CD1c-positive myeloid dendritic cell (primary cell): ENCODE results near the gene KLK10.
"Not testable (repeated sequence)": the region's sequence is repeated elsewhere in the genome, so short reads cannot be mapped to it uniquely, and the experiment has no call there.

Source experiments
- DNase-seq: peaks from one replicate; pipeline ENCODE4 v3.0.0-alpha.2; 2016; ENCODE audit errors: extremely low spot score

The KLK10 gene

DNA sequence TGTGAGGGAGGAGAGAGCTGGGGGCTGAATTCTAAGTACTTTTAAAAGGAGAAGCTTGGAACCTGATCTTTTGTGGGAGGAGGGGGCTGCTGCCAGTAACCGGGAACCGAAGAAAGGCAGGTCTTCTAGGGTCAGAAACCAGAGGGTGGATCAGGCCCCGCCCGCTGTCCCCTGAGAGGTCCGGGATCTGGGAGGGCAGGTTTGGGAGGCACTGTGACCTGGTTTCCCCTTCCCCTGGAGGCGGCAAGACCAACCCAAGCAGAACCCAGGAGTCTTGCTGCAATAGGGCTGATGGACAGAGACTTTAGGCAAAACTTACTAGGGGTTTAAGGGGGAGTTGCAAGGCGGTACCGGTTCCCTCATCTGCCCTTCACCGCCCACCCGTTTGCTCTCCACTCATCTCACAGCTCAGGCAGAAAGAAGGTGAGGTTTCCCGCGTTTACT, 17.4 kb downstream of the KLK10 start:
- no peak for DNase-seq

DNA sequence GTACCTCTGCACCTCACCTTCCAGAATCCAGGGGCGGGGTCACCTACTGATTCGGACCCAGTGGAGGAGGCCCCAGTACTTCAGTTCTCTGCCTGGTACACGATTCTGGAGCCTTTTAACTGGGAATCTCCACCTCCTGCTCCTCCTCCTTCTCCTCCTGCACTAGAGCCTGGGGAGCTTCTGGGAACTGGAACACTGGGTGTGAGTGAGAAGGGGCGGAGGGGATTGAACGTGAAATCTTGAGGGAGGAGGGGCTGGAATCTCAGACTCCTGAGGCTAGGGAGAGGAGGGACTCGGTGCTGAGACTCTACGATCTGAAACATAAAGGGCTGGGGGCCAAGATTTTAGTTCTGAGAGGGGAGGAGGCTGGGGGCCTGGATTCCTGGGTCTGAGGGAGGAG, 18.0 kb downstream of the KLK10 start, which contains the start of gene KLK8:
TSS of gene KLK8 (minus strand) at position 90 of the 400 bp plus-strand sequence. CDS start 437 bp downstream, outside the sequence.
- DNase-seq = no peak

DNA sequence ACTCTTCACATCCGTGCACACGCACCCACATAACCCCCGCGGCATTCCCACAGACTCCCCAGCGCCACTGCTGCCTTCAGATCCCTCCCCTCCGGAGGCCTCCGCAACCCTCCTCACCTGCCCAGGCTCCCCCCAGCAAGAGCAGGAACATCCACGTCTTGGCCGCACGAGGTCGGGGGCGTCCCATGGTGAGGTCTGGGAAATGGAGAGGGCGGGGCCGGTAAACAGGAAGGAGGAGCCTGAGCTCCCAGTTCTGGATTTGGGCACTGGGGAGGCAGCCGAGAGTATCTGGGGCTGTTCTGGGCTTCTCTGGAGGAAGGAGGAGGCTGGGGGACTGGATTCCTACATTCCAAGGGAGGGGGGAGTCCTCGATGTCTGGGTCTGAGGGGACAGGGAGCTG, 18.5 kb downstream of the KLK10 start:
- no peak for DNase-seq

DNA sequence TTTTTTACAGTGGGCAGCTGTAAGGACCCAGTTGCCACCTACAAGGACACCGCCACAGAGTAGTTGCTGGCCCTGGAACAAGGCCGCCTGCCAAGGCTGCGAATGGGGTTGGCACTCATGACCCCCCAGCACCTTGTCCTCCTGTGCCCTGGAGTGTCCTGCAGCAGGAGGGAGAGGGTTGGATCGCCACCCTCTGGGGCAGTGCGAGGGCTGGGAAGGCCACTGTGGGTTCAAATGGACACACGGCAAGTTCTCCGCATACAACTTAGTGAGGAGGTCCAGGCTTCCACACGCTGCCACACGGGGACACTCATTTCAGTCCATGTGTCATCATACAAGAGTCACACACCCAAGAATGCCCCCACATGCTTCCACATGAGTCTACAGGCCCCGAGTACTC, 19.1 kb downstream of the KLK10 start:
- DNase-seq = no peak

DNA sequence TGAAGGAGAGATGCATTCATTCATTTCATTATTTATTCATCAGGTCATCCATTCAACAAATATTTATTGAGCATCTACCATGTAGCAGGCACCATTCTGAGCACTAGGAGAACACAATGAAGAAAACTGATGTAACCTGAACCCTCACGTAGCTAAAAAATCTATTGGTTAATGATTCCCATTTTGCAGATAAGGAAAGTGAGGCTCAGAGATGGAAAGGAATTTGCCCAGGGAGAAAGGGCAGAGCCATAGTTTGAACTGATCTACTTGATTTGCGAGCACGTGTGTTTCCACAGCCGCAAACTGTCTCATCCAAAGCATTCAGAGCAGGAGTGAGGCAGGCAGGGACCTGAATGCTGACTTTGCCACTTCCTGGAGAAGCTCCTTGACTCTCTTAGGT, 20.8 kb downstream of the KLK10 start:
- no peak for DNase-seq

DNA sequence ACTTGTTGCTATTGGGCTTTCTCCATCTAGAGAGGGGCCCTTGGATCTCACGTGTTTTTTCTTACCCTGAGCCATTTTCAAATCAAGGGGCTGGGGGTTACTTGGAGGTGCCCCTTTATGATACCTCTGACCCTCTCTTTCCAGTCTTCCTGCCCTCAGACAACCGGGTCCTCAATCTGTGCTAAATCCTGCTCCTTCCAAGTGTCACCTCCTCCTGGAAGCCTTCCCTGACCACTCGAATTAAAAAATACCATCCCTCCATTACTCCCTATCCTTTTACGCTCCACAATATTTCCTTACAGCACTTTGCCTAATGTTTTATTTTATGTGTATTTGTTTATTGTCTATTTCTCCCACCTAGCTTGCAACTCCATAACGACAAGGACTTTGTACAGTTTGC, 21.4 kb downstream of the KLK10 start:
- no peak for DNase-seq

DNA sequence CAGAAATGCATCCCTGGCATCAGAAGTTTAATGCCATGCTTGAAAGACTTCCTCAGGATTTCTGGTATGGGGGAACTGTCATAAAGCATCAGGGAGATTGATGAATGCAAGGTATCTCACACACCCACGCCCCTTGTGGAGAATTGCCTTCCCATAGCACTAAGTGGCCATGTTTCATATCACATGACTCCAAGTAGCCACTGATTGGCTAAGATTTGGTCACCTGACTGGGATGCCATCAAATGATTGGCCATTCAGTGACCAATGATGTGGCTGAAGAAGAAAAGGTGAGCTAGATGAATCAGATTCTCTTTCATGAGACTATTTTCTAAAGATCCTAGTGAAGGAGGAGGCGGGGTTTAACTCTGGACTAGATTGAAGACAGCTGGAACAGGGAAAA, 25.4 kb downstream of the KLK10 start:
- DNase-seq = no peak

DNA sequence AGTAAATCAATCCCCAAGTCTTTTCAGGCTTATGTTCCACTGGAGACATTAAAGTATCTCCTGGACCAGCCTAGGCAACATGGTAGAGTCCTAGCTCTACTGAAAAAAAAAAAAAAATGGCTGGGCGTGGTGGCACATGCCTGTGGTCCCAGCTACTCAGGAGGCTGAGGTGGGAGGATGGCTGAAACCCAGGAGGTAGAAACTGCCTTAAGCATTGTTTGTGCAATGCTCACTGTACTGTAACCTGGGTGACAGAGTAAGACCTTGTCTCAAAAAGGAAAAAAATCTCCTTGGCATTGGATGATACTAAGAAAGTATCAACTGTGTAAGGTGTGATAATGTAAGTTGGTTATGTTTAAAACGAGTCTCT, 26.9 kb downstream of the KLK10 start:
- DNase-seq = no peak

DNA sequence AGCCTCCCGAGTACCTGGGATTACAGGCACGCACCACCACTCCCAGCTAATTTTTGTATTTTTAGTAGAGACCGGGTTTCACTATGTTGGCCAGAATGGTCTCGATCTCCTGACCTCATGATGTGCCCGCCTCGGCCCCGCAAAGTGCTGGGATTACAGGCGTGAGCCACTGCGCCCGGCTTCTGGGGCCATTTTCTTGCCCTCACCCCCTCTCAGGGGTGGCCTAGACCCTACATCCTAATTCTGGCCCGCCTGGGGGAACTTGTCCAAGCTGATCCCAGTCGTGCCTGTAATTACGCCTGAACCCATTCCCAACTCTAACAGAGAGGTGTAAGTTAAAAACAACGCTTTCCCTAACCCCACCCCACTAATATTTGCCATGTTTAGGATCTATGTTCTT, 35.1 kb downstream of the KLK10 start:
- not testable (repeated sequence) for DNase-seq

DNA sequence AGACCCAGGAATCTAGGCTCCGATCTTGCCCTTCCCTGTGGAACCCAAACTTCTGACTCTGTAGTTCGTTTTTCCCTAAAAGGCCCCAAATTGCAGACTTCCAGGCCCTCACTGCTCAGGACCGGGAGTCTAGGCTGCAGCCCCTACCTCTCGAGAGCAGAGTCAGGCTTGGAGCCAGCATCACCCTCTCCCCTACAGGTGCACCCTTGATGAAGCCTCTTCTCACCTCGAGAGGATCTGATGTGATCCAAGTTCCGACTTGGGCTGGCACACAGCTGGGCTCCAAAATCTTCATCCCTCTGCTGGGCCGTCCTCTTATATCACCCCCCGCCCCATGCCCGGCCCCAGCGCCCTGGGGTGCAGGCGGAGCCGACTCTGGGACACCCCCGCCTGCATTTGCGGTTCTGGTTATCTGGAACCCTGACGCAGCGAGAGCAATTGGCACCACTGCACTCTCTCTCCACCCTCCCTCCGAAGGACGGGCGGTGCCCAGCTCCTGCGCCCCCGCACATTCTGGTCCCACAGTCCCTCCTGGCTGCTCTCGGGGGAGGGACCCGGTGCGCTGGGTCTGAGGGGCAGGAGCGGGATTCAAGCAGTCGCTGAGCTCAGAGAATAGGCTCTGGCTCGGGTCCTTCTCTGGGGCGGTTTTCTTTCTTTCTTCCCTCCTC, 35.8 kb downstream of the KLK10 start, which contains the start of gene KLK7:
TSS of gene KLK7 (minus strand) at position 293 of the 668 bp plus-strand sequence. CDS start 1,518 bp downstream, outside the sequence.
- peak; percentile 14 for DNase-seq

DNA sequence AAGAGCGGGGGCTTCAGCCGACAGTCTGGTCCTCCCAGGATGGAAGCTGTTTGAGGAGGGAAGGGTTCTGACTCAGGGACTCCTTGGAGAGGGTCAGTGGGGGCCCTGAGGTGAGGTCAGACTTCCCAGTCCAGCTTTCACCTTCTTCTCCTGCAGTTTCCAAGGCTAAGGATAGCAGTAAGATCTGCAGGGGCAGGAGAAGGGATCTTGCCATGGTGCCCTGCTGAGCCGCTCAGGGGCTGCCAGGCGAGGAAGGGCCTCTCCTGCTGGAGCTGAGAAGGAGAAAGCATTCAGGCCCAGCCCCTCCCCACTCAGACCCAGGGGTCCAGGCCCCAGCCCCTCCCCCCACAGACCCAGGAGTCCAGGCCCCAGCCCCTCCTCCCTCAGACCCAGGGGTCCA, 37.3 kb downstream of the KLK10 start:
- DNase-seq = no peak

DNA sequence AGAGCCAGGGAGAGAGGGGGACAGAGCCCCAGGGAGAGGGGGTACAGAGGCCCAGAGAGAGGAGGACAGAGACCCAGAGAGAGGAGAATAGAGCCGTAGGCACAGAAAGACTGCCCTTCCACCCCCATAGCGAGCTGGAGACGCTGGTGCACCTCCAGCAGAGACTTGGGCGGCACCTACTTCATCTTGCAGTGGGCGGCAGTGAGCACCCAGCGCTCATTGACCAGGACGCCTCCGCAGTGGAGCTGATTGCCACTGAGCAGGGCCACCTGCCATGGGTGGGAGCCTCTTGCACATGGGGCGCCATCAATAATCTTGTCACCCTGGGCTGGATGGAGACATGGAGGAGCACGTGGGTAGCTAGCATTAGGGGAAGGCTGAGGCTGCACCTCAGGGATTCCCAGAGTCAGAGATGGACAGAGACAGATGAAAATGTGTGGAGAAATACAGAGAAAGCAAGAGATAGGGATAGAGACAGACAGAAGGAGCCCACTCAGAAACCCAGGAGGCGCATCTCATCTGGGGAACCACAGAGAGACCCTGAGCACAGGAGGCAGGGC, 37.8 kb downstream of the KLK10 start:
- DNase-seq = no peak

DNA sequence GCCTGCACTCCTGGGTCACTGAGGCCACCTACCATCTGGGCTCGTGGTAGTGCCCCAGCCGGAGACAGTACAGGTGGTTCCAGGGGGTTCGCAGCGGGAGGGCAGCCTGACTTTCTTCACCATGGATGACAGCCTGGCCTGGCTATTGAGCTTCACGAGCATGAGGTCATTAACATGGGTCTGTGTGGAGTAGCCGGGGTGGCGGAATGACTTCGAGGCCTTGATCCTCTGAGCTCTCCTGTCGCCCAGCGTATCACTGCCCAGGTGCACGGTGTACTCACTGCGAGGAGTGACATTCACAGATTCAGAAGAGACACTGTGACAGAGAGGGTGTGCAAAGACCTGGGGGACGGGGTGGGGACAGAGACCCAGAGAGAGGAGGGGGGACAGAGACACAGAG, 39.3 kb downstream of the KLK10 start:
- DNase-seq = no peak

DNA sequence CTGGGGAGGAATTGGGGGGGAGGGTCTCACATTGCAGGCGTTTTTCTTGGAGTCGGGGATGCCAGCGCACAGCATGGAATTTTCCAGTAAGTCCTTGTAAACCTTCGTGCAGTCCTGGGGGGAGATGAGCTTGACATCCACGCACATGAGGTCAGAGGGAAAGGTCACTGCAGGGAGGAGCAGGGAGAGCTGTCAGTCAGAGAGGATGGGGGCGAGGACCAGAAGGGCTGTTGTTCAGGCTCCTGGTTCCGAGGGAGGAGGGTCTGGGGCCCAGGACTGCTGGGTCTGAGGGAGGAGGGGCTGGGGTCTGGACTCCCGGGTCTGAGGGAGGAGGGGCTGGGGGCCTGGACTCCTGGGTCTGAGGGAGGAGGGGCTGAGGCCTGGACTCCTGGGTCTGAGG, 39.8 kb downstream of the KLK10 start:
- no peak for DNase-seq

DNA sequence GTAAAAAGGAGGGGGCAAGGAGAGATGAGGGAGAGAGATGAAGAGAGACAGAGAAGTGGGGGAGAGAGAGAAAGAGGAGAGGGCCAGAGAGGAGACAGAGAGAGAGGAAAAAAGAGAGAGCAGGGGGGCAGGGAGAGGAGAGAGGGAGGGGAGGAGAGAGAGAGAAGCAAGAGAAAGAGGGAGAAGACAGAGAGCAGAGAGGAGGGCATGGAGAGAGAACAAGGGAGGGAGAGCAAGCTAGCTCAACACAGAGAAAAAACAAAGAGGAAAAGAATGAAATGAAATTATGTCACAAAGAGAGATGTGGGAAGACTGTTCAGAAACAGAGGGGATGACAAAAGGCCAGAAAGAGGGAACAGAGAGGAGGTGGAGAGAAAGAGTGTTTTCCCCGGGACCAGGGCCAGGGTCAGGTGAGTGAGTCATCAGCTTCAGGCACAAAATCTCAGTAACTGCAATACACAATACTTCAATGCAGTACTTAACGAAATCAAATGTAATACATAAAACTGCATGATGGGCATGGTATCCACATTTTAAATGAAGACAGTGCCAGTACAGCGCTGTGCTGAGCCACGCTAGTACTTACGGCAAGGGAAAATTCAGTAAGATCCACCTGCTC, 40.6 kb downstream of the KLK10 start:
- no peak for DNase-seq

DNA sequence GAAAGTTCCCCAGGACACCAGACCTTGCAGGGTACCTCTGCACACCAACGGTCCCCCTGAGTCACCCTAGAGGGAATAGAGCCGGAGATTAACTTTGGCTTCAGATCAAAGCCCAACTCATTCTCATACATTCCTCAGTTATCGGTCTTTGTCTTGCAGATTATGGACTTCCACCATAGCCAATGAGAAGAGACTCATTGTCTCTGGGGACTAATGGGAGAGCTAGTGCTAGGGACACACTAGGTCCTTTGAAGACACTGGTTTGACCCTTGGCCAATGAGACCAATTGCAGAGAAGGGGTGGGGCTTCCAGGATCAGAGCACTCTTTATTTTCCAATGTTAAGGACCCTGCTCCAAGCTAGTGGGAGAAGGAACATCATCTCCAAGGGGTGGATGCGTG, 41.9 kb downstream of the KLK10 start:
- no peak for DNase-seq

DNA sequence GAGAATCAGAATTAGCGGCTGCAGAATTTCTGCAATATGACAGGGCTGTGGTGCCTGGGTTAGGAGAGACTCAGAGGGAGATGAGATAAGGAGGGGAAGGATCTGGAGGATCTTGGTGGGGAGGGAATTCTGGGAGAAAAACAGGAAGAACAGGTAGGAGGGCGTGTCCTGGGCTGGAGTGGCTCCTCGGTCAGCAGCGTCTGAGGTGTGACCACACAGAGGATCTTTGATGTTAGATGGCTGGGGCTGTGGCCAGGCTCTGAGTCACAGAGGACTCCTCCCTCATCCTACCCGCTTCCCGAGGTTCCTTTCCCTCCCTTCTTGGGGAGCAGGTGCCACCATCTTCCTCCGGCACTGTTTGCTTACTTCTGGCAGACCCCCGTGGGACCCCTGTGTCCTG, 43.7 kb downstream of the KLK10 start:
- no peak for DNase-seq

DNA sequence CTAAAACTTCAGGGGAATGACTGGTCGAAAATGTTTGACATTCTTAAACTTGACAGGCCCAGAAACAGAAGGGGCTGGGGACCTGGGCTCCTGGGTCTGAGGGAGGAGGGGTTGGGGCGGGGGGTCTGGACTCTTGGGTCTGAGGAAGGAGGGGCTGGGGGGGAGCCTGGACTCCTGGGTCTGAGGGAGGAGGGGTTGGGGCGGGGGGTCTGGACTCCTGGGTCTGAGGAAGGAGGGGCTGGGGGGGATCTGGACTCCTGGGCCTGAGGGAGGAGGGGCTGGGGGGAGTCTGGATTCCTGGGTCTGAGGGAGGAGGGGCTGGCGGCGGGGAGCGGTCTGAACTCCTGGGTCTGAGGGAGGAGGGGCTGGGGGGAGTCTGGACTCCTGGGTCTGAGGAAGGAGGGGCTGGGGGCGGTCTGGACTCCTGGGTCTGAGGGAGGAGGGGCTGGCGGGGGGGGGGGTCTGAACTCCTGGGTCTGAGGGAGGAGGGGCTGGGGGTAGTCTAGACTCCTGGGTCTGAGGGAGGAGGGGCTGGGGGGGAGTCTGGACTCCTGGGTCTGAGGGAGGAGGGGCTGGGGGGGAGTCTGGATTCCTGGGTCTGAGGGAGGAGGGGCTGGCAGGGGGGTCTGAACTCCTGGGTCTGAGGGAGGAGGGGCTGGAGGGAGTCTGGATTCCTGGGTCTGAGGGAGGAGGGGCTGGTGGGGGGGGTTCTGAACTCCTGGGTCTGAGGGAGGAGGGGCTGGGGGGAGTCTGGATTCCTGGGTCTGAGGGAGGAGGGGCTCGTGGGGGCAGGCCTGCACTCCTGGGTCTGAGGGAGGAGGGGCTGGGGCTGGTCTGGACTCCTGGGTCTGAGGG, 44.6 kb downstream of the KLK10 start:
- DNase-seq = no peak

DNA sequence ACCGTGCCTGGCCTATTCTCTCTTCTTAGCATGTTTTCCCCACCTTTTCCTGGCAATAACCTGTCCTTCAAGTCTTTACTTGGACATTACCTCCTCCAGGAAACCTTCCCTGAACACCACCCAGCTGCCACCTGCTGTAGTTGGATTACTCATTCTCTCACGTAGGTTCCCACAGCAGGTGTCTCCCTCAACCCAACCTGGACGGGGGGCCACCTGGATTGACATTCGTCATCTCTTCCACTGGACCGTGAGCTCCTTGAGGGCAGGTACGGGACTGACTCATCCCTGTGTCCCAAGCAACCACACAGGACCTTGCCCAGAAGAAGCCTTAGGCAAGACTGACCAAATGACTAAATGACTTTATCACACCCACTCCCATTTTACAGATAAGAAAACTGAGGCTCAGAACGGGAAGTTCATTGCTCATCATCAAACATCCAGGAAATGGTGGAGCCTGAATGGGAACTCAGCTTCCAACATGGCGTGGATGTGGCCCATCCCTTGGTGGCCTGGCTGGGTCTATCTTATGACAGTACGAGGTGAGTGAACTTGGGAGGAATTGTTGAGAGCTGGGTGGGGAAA, 46.6 kb downstream of the KLK10 start:
- DNase-seq = no peak

DNA sequence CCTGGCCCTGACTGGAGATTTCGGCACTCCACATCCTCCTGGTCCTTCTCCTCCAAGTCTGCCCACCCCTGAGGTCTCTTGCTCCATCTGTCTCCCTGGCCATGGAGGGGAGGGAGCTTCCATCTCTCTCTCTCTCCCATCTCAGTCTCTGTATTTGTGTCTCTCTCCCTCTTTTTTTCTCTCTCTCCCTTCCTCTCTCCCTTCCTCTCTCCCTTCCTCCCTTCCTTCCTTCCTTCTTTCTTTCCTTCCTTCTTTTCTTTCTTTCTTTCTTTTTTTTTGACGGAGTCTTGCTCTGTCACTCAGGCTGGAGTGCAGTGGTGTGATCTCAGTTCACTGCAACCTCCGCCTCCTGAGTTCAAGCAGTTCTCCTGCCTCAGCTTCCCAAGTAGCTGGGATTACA, 49.7 kb downstream of the KLK10 start:
- DNase-seq = not testable (repeated sequence)

DNA sequence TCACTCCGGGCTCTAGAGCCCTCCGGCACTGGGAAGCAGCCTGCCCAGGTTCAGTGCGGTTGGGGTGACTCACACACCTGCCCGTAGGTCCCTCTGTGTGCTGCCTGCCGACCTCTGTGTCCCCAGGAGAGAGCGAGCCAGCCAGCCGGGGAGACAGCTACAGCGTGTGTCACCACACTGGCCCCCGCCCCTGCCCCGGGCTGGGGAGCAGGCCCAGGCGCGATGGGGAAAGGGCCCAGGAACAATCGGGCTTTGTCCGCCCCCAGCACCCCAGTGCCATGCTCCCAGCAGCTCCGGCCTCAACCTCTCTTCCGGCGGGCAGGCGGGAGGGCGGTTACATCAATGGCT, 50.1 kb downstream of the KLK10 start, which contains the start of gene KLK6:
TSS of gene KLK6 (minus strand) at position 179 of the 348 bp plus-strand sequence. CDS start 1,487 bp downstream, outside the sequence.
- no peak for DNase-seq
